ENCODE results near the gene SFXN2.

DNA sequence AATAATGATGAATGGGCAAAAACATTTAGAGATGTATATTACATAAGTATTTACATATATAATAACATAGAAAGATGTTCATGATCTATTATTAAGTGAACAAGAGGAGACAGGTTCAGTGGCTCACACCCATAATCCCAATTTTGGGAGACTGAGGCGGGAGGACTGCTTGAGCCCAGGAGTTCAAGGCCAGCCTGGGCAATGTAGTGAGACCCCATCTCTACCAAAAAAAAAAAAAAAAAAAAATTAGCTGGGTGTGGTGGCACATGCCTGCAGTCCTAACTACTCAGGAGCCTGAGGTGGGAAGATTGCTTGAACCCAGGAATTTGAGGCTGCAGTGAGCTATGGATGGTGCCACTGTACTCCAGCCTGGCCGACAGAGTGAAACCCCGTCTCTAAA lies 12.6 kb upstream of the SFXN2 start:
- TF ChIP-seq, protein P1, sequence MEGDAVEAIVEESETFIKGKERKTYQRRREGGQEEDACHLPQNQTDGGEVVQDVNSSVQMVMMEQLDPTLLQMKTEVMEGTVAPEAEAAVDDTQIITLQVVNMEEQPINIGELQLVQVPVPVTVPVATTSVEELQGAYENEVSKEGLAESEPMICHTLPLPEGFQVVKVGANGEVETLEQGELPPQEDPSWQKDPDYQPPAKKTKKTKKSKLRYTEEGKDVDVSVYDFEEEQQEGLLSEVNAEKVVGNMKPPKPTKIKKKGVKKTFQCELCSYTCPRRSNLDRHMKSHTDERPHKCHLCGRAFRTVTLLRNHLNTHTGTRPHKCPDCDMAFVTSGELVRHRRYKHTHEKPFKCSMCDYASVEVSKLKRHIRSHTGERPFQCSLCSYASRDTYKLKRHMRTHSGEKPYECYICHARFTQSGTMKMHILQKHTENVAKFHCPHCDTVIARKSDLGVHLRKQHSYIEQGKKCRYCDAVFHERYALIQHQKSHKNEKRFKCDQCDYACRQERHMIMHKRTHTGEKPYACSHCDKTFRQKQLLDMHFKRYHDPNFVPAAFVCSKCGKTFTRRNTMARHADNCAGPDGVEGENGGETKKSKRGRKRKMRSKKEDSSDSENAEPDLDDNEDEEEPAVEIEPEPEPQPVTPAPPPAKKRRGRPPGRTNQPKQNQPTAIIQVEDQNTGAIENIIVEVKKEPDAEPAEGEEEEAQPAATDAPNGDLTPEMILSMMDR (conservative IDR thresholded peaks at IDR 0.05) = no peak
- no peak for TF ChIP-seq ZFX (IDR thresholded peaks at IDR 0.05)

Measured in C4-2B (cell line).